Keratinocyte (primary cell): ENCODE measurements around the gene STYK1. TPM values are rescaled to one million over a fixed set of nuclear protein-coding genes. Genes with fewer than 3 reads are reported as not detected.

Experiments
- DNase-seq: peaks from one replicate; pipeline ENCODE4 v3.0.0-alpha.2; 2011; ENCODE audit warnings: low read depth, missing footprints, low spot score
- FAIRE-seq: peaks from 2 replicates; lab custom pipeline; 2011; peaks lifted over from hg19 to GRCh38; lab: Jason Lieb, UNC
- H2AFZ ChIP-seq: 2 replicates; pipeline ENCODE4 v1.6.0; 2012; ENCODE audit warnings: low read length, control low read depth, inconsistent platforms; ENCODE audit not compliant: control insufficient read depth
- H3K27ac ChIP-seq: 2 replicates; pipeline ENCODE4 v1.5.1; 2011; ENCODE audit warnings: low read length; ENCODE audit not compliant: control insufficient read depth, insufficient read depth
- H3K27me3 ChIP-seq: 3 replicates; pipeline ENCODE4 v1.6.0; 2011; ENCODE audit warnings: low read length; ENCODE audit not compliant: control insufficient read depth, insufficient read depth; ENCODE audit errors: extremely low read depth
- H3K36me3 ChIP-seq, 2 experiments: 2 replicates in 1 of 2; 3 replicates in 1 of 2; pipeline ENCODE4 v1.5.1; 2011; ENCODE audit warnings: low read length in 2 of 2, mild to moderate bottlenecking in 1 of 2; ENCODE audit not compliant: control insufficient read depth in 2 of 2, insufficient read depth in 2 of 2; ENCODE audit errors: extremely low read depth in 1 of 2
- H3K4me1 ChIP-seq: 3 replicates; pipeline ENCODE4 v1.5.1; 2011; ENCODE audit warnings: low read length; ENCODE audit not compliant: control insufficient read depth, insufficient read depth; ENCODE audit errors: extremely low read depth
- H3K4me2 ChIP-seq: 3 replicates; pipeline ENCODE4 v1.6.0; 2011; ENCODE audit warnings: low read depth, low read length; ENCODE audit not compliant: control insufficient read depth, insufficient read depth; ENCODE audit errors: extremely low read depth
- H3K4me3 ChIP-seq, 3 experiments: fragments of 200-600 bp in 1 of 3; sonication (generic) in 1 of 3; 2 replicates in 2 of 3; 3 replicates in 1 of 3; pipeline ENCODE4 v1.5.1; 2011 to 2016; ENCODE audit warnings: low read length in 3 of 3, mild to moderate bottlenecking in 3 of 3, control low read depth in 2 of 3, inconsistent platforms in 1 of 3, low read depth in 1 of 3, mixed read lengths in 1 of 3, mixed run types in 1 of 3, moderate library complexity in 1 of 3; ENCODE audit not compliant: control insufficient read depth in 2 of 3, insufficient read depth in 2 of 3; ENCODE audit errors: extremely low read depth in 1 of 3
- H3K79me2 ChIP-seq: 2 replicates; pipeline ENCODE4 v1.6.0; 2012; ENCODE audit warnings: low read length; ENCODE audit not compliant: control insufficient read depth, insufficient read depth
- H3K9ac ChIP-seq: 3 replicates; pipeline ENCODE4 v1.6.0; 2011; ENCODE audit warnings: low read length; ENCODE audit not compliant: control insufficient read depth, insufficient read depth; ENCODE audit errors: extremely low read depth
- H3K9me1 ChIP-seq: 3 replicates; pipeline ENCODE4 v1.6.0; 2011; ENCODE audit warnings: low read length; ENCODE audit not compliant: control insufficient read depth, insufficient read depth; ENCODE audit errors: extremely low read depth
- H3K9me3 ChIP-seq: 2 replicates; pipeline ENCODE4 v1.5.1; 2012; ENCODE audit warnings: low read depth, low read length; ENCODE audit not compliant: control insufficient read depth
- H4K20me1 ChIP-seq: 3 replicates; pipeline ENCODE4 v1.6.0; 2011; ENCODE audit warnings: low read length; ENCODE audit not compliant: control insufficient read depth, insufficient read depth; ENCODE audit errors: extremely low read depth
- EZH2 ChIP-seq: IDR thresholded peaks from one replicate; pipeline ENCODE4 v1.6.1; 2012; ENCODE audit warnings: inconsistent platforms, mild to moderate bottlenecking, low read length, moderate library complexity
- dilution Hi-C: fragments of 300-500 bp; cut with MboI; formaldehyde crosslinking; loops from one replicate; pipeline ENCODE4 v1.7.0; 2020; ENCODE audit warnings: low sequenced_read_pairs; ENCODE audit not compliant: extremely low pct_ligation_motif_present
- polyA plus RNA-seq, 5 experiments: library from polyadenylated mRNA; depleted of rRNA in 3 of 5; stranded (reverse) in 3 of 5; stranded (forward) in 1 of 5; unstranded in 1 of 5; fragments of >200 nt; gene quantifications; 1 replicate in 1 of 5; 2 replicates in 3 of 5; 3 replicates in 1 of 5; pipeline versions ENCODE4 v1.2.1 to v1.2.3, GENCODE V29; 2011 to 2012; ENCODE audit warnings: missing spikeins in 2 of 5, low read depth in 1 of 5, low replicate concordance in 1 of 5
- TF ChIP-seq, protein P1 (sequence below), 3 experiments: IDR thresholded peaks in 1 of 3; conservative IDR thresholded peaks in 1 of 3; optimal IDR thresholded peaks in 1 of 3; 2 replicates in 2 of 3; 3 replicates in 1 of 3; pipeline versions ENCODE3 to v1.5.1; 2011; ENCODE audit warnings: low read length in 3 of 3, mild to moderate bottlenecking in 3 of 3, moderate library complexity in 2 of 3, control low read depth in 1 of 3, inconsistent platforms in 1 of 3; ENCODE audit not compliant: insufficient read depth in 2 of 3; ENCODE audit errors: extremely low read depth in 1 of 3

STYK1 gene
- polyA plus RNA-seq, 1 donor (not counting 4 experiments of a cell fraction or from before 2014, with no cell fraction given): 2.8 TPM

GRCh38 chr12:10664499-10664898, 9.4 kb downstream of the STYK1 start:
- Histone ChIP-seq H3K9me3 (no peaks in the 10 kb centered on the region), H3K4me2 (no peak overlapping the region), H3K4me1 (peaks cover 3% of the 10 kb centered on the region), H3K9ac (no peak overlapping the region), H3K27ac (no peak overlapping the region), H3K27me3 (no peaks in the 10 kb centered on the region), H3K4me3 (no peak overlapping the region), H3K36me3 (no peaks in the 10 kb centered on the region), H3K9me1 (no peaks in the 10 kb centered on the region), H2AFZ (no peak overlapping the region), H3K79me2 (no peaks in the 10 kb centered on the region), H4K20me1 (no peaks in the 10 kb centered on the region)
- no peak for TF ChIP-seq EZH2
- TF ChIP-seq, protein P1, sequence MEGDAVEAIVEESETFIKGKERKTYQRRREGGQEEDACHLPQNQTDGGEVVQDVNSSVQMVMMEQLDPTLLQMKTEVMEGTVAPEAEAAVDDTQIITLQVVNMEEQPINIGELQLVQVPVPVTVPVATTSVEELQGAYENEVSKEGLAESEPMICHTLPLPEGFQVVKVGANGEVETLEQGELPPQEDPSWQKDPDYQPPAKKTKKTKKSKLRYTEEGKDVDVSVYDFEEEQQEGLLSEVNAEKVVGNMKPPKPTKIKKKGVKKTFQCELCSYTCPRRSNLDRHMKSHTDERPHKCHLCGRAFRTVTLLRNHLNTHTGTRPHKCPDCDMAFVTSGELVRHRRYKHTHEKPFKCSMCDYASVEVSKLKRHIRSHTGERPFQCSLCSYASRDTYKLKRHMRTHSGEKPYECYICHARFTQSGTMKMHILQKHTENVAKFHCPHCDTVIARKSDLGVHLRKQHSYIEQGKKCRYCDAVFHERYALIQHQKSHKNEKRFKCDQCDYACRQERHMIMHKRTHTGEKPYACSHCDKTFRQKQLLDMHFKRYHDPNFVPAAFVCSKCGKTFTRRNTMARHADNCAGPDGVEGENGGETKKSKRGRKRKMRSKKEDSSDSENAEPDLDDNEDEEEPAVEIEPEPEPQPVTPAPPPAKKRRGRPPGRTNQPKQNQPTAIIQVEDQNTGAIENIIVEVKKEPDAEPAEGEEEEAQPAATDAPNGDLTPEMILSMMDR (optimal IDR thresholded peaks at IDR 0.05 in 1 of 3, IDR thresholded peaks at IDR 0.05 in 1 of 3, conservative IDR thresholded peaks at IDR 0.05 in 1 of 3; ENCODE audit: extremely low read depth in 1 of 3, insufficient read depth in 2 of 3, low read length in 3 of 3): no peak
- FAIRE-seq (no peak), DNase-seq (no peak)
- dilution Hi-C loops: no loop called here

GRCh38 chr12:10663869-10664268, 10.0 kb downstream of the STYK1 start:
- Histone ChIP-seq H3K9me3 (no peaks in the 10 kb centered on the region), H3K4me2 (no peak overlapping the region), H2AFZ (no peak overlapping the region), H3K9ac (no peak overlapping the region), H3K27ac (no peak overlapping the region), H3K9me1 (no peaks in the 10 kb centered on the region), H3K36me3 (no peaks in the 10 kb centered on the region), H3K4me1 (peaks cover 3% of the 10 kb centered on the region), H3K79me2 (no peaks in the 10 kb centered on the region), H3K27me3 (no peaks in the 10 kb centered on the region), H4K20me1 (no peaks in the 10 kb centered on the region), H3K4me3 (no peak overlapping the region)
- TF ChIP-seq, protein P1 (optimal IDR thresholded peaks at IDR 0.05 in 1 of 3, IDR thresholded peaks at IDR 0.05 in 1 of 3, conservative IDR thresholded peaks at IDR 0.05 in 1 of 3; ENCODE audit: extremely low read depth in 1 of 3, insufficient read depth in 2 of 3, low read length in 3 of 3): no peak
- no peak for TF ChIP-seq EZH2
- dilution Hi-C loops: no loop called here
- FAIRE-seq: no peak
- DNase-seq: no peak
